HEK293 (cell line): ENCODE data around the gene TNNI3K.

Experiments used
- CTCF ChIA-PET: fragments of 350-600 bp; formaldehyde crosslinking; extraction: SDS; loops from one replicate; lab custom pipeline; 2021; ENCODE audit warnings: antibody characterized with exemption; lab: Yijun Ruan, JAX
- POLR2A ChIA-PET: fragments of 300-600 bp; formaldehyde crosslinking; extraction: SDS; loops from one replicate; lab custom pipeline; 2020; ENCODE audit warnings: antibody characterized with exemption, inconsistent platforms; lab: Yijun Ruan, JAX
- H3K27ac ChIP-seq: fragments of 200-500 bp; sonication (Bioruptor generic); 2 replicates; pipeline ENCODE4 v1.5.1; 2014; ENCODE audit warnings: low read depth, low read length, control low read depth, inconsistent platforms; ENCODE audit errors: extremely low read depth
- H3K36me3 ChIP-seq, 2 experiments: fragments of 200-500 bp in 1 of 2; sonication (Bioruptor generic) in 1 of 2; 1 replicate in 1 of 2; 2 replicates in 1 of 2; pipeline ENCODE4 v1.5.1; 2014 to 2017; ENCODE audit warnings: inconsistent platforms in 2 of 2, low read length in 2 of 2; ENCODE audit not compliant: control insufficient read depth in 2 of 2, insufficient read depth in 1 of 2
- H3K4me1 ChIP-seq: fragments of 200-500 bp; sonication (Bioruptor generic); 2 replicates; pipeline ENCODE4 v1.5.1; 2014; ENCODE audit warnings: mild to moderate bottlenecking, low read length, inconsistent platforms; ENCODE audit not compliant: control insufficient read depth, insufficient read depth
- H3K4me3 ChIP-seq: 2 replicates; pipeline ENCODE4 v1.5.1; 2011; ENCODE audit warnings: low read depth, mild to moderate bottlenecking, control low read depth, low read length, moderate library complexity
- H3K9me3 ChIP-seq: fragments of 200-500 bp; sonication (Bioruptor generic); 2 replicates; pipeline ENCODE4 v1.5.1; 2014; ENCODE audit warnings: low read depth, low read length, inconsistent platforms; ENCODE audit not compliant: control insufficient read depth, insufficient read depth
- ATF2 ChIP-seq: fragments of 450-650 bp; formaldehyde crosslinking; IDR thresholded peaks from 2 replicates; pipeline ENCODE4 v1.5.1; 2016; ENCODE audit warnings: missing biosample characterization, missing genetic modification characterization, low read depth
- PBX3 ChIP-seq: sonication (generic); formaldehyde crosslinking; IDR thresholded peaks from 2 replicates; pipeline ENCODE4 v1.8.1; 2022; ENCODE audit warnings: mild to moderate bottlenecking, moderate library complexity, missing genetic modification reagents
- ZBTB1 ChIP-seq: fragments of 450-650 bp; formaldehyde crosslinking; IDR thresholded peaks from 2 replicates; pipeline ENCODE4 v1.5.1; 2016; ENCODE audit warnings: missing biosample characterization, missing genetic modification characterization
- ZBTB48 ChIP-seq: fragments of 450-650 bp; formaldehyde crosslinking; IDR thresholded peaks from 2 replicates; pipeline ENCODE4 v1.5.1; 2016; ENCODE audit warnings: missing biosample characterization, missing genetic modification characterization
- ZBTB49 ChIP-seq: fragments of 450-650 bp; formaldehyde crosslinking; IDR thresholded peaks from 2 replicates; pipeline ENCODE4 v1.5.1; 2016; ENCODE audit warnings: missing biosample characterization, missing genetic modification characterization, low read depth
- ZIC2 ChIP-seq: fragments of 450-650 bp; formaldehyde crosslinking; IDR thresholded peaks from 2 replicates; pipeline ENCODE4 v1.5.1; 2016; ENCODE audit warnings: missing biosample characterization, missing genetic modification characterization
- ZNF132 ChIP-seq: fragments of 450-650 bp; formaldehyde crosslinking; IDR thresholded peaks from 2 replicates; pipeline ENCODE4 v1.5.1; 2017; ENCODE audit warnings: missing biosample characterization, missing genetic modification characterization, borderline replicate concordance
- ZNF214 ChIP-seq: fragments of 450-650 bp; formaldehyde crosslinking; IDR thresholded peaks from 2 replicates; pipeline ENCODE4 v1.5.1; 2017; ENCODE audit warnings: missing biosample characterization, mild to moderate bottlenecking, missing genetic modification characterization, borderline replicate concordance
- ZNF223 ChIP-seq: fragments of 450-650 bp; formaldehyde crosslinking; IDR thresholded peaks from 2 replicates; pipeline ENCODE4 v1.5.1; 2016; ENCODE audit warnings: missing biosample characterization, missing genetic modification characterization
- ZNF280D ChIP-seq: fragments of 450-650 bp; formaldehyde crosslinking; IDR thresholded peaks from 2 replicates; pipeline ENCODE4 v1.5.1; 2016; ENCODE audit warnings: missing biosample characterization, missing genetic modification characterization
- ZNF391 ChIP-seq: fragments of 450-650 bp; formaldehyde crosslinking; IDR thresholded peaks from 2 replicates; pipeline ENCODE4 v1.5.1; 2016; ENCODE audit warnings: low read depth, missing biosample characterization, missing genetic modification characterization, borderline replicate concordance
- ZNF585B ChIP-seq: fragments of 450-650 bp; formaldehyde crosslinking; IDR thresholded peaks from 2 replicates; pipeline ENCODE4 v1.5.1; 2016; ENCODE audit warnings: missing biosample characterization, missing genetic modification characterization
- ZNF623 ChIP-seq: fragments of 450-650 bp; formaldehyde crosslinking; IDR thresholded peaks from 2 replicates; pipeline ENCODE4 v1.5.1; 2016; ENCODE audit warnings: missing biosample characterization, missing genetic modification characterization
- ZNF629 ChIP-seq: fragments of 450-650 bp; formaldehyde crosslinking; IDR thresholded peaks from 2 replicates; pipeline ENCODE4 v1.5.1; 2017; ENCODE audit warnings: missing biosample characterization, missing genetic modification characterization
- ZNF670 ChIP-seq: fragments of 450-650 bp; formaldehyde crosslinking; IDR thresholded peaks from 2 replicates; pipeline ENCODE4 v1.5.1; 2016; ENCODE audit warnings: missing biosample characterization, missing genetic modification characterization, low read depth
- ZNF76 ChIP-seq: fragments of 450-650 bp; formaldehyde crosslinking; IDR thresholded peaks from 2 replicates; pipeline ENCODE4; 2016; ENCODE audit warnings: low read depth, missing biosample characterization, missing genetic modification characterization, borderline replicate concordance
- ZSCAN23 ChIP-seq: fragments of 450-650 bp; formaldehyde crosslinking; IDR thresholded peaks from 2 replicates; pipeline ENCODE4 v1.5.1; 2016; ENCODE audit warnings: missing biosample characterization, missing genetic modification characterization
- TF ChIP-seq, protein P1 (sequence below): fragments of 450-650 bp; formaldehyde crosslinking; IDR thresholded peaks from 2 replicates; pipeline ENCODE4 v1.5.1; 2017; ENCODE audit warnings: missing biosample characterization, missing genetic modification characterization

Gene TNNI3K

GRCh38 chr1:74237035-74237434 is 1.8 kb downstream of the TNNI3K start:
- Histone ChIP-seq H3K27ac (no peak overlapping the region), H3K36me3 (no peaks in the 10 kb centered on the region), H3K4me3 (no peak overlapping the region), H3K9me3 (no peaks in the 10 kb centered on the region)
- POLR2A ChIA-PET, result no interaction called here
- TF ChIP-seq ZNF629 (tag by site-specific recombination), result no peak
- TF ChIP-seq ZNF76 (tag by site-specific recombination), result no peak
- no peak for TF ChIP-seq ZNF670 (tag by site-specific recombination)
- no peak for TF ChIP-seq ATF2 (tag by site-specific recombination)
- TF ChIP-seq PBX3 (CRISPR knock-in tag), result no peak
- TF ChIP-seq ZNF132 (tag by site-specific recombination), result no peak
- no peak for TF ChIP-seq ZNF585B
- no peak for TF ChIP-seq ZNF214 (tag by site-specific recombination)
- TF ChIP-seq ZNF223 (tag by site-specific recombination), result no peak
- TF ChIP-seq ZBTB1 (tag by site-specific recombination), result no peak
- no peak for TF ChIP-seq ZBTB49 (tag by site-specific recombination)
- no peak for TF ChIP-seq ZBTB48
- no peak for TF ChIP-seq ZNF391
- TF ChIP-seq, protein P1, sequence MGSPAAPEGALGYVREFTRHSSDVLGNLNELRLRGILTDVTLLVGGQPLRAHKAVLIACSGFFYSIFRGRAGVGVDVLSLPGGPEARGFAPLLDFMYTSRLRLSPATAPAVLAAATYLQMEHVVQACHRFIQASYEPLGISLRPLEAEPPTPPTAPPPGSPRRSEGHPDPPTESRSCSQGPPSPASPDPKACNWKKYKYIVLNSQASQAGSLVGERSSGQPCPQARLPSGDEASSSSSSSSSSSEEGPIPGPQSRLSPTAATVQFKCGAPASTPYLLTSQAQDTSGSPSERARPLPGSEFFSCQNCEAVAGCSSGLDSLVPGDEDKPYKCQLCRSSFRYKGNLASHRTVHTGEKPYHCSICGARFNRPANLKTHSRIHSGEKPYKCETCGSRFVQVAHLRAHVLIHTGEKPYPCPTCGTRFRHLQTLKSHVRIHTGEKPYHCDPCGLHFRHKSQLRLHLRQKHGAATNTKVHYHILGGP, result no peak
- TF ChIP-seq ZIC2 (tag by site-specific recombination), result no peak
- TF ChIP-seq ZSCAN23 (tag by site-specific recombination), result no peak
- TF ChIP-seq ZNF280D, result no peak
- no peak for TF ChIP-seq ZNF623 (tag by site-specific recombination)
- TF ChIP-seq, all 188 proteins: peak for 0
- CTCF ChIA-PET, result interaction anchor here (0.7 kb wide), 1 partner anchor 1205 kb away, joined by 4 read pairs; no protein-coding TSS in a partner anchor
- H3K4me1 ChIP-seq, result no peaks in the 10 kb centered on the region
